ENCODE results near the gene PEDS1. TPM values are rescaled to one million over a fixed set of nuclear protein-coding genes. Genes with fewer than 3 reads are reported as not detected.

Gene PEDS1
- total and polyA plus RNA-seq, 3 donors from 2014 or later, result 39.3 to 45.5 (median 40.1) TPM

- Histone ChIP-seq H3K27me3 (no peaks in the 10 kb centered on the region), H3K36me3 (ENCODE audit: low read depth, missing control alignments) (no peaks in the 10 kb centered on the region), H3K27ac (no peak overlapping the region), H3K4me3 (no peak overlapping the region), H3K4me1 (peaks cover 5% of the 10 kb centered on the region), H3K9me3 (no peaks in the 10 kb centered on the region)
- DNase-seq, result no peak
- intact Hi-C loops (cut with DNase I; ENCODE audit: low total_unique reads), result no loop called here
- TF ChIP-seq POLR2A (IDR thresholded peaks at IDR 0.05) (no peak), CTCF (IDR thresholded peaks at IDR 0.05) (no peak)
- 71 to 80% methylated on average over 17 of the region's 17 CpGs for WGBS, 2 donors
These were observed 6.5 kb downstream of the PEDS1 start for GRCh38 chr20:50146732-50147662.

GRCh38 chr20:50146214-50146613 lies 7.3 kb downstream of the PEDS1 start:
- Histone ChIP-seq H3K4me3 (no peak overlapping the region), H3K27me3 (no peaks in the 10 kb centered on the region), H3K4me1 (no peaks in the 10 kb centered on the region), H3K36me3 (ENCODE audit: low read depth, missing control alignments) (no peaks in the 10 kb centered on the region), H3K27ac (no peak overlapping the region), H3K9me3 (no peaks in the 10 kb centered on the region)
- no peak for DNase-seq
- 76 to 98% methylated on average over 2 to 6 of the region's 6 CpGs for WGBS, 2 donors
- intact Hi-C loops (cut with DNase I; ENCODE audit: low total_unique reads), result no loop called here
- TF ChIP-seq CTCF (IDR thresholded peaks at IDR 0.05) (no peak), POLR2A (IDR thresholded peaks at IDR 0.05) (no peak)

- Histone ChIP-seq H3K27me3 (no peaks in the 10 kb centered on the region), H3K27ac (no peak overlapping the region), H3K4me1 (no peaks in the 10 kb centered on the region), H3K36me3 (ENCODE audit: low read depth, missing control alignments) (no peaks in the 10 kb centered on the region), H3K4me3 (no peak overlapping the region), H3K9me3 (no peaks in the 10 kb centered on the region)
- 91% methylated on average over 6 of the region's 6 CpGs for WGBS, 2 donors
- intact Hi-C loops (cut with DNase I; ENCODE audit: low total_unique reads), result no loop called here
- DNase-seq, result no peak
- no peak for TF ChIP-seq CTCF (IDR thresholded peaks at IDR 0.05)
- no peak for TF ChIP-seq POLR2A (IDR thresholded peaks at IDR 0.05)
These were observed 8.0 kb downstream of the PEDS1 start for GRCh38 chr20:50145566-50145965.

GRCh38 chr20:50144362-50144761 lies 9.2 kb downstream of the PEDS1 start:
- WGBS, 2 donors, result 70 to 71% methylated on average over 4 of the region's 4 CpGs
- H3K4me1 ChIP-seq, result peaks cover 5% of the 10 kb centered on the region
- intact Hi-C loops (cut with DNase I; ENCODE audit: low total_unique reads), result no loop called here
- H3K27ac ChIP-seq, result no peak overlapping the region
- no peak for DNase-seq
- H3K4me3 ChIP-seq, result no peak overlapping the region
- H3K36me3 ChIP-seq (ENCODE audit: low read depth, missing control alignments), result no peaks in the 10 kb centered on the region
- no peaks in the 10 kb centered on the region for H3K9me3 ChIP-seq
- TF ChIP-seq POLR2A (IDR thresholded peaks at IDR 0.05) (no peak), CTCF (IDR thresholded peaks at IDR 0.05) (no peak)
- no peaks in the 10 kb centered on the region for H3K27me3 ChIP-seq

GRCh38 chr20:50142812-50143211 lies 10.7 kb downstream of the PEDS1 start:
- intact Hi-C loops (cut with DNase I; ENCODE audit: low total_unique reads), result no loop called here
- H3K4me1 ChIP-seq, result peaks cover 21% of the 10 kb centered on the region

More at GRCh38 chr20:50142812-50143211, 10.7 kb downstream of the PEDS1 start:
- no peak for TF ChIP-seq CTCF (IDR thresholded peaks at IDR 0.05)
- no peak for TF ChIP-seq POLR2A (IDR thresholded peaks at IDR 0.05)
- DNase-seq, result no peak
- Histone ChIP-seq H3K27me3 (no peaks in the 10 kb centered on the region), H3K4me3 (no peak overlapping the region), H3K27ac (no peak overlapping the region), H3K9me3 (no peaks in the 10 kb centered on the region), H3K36me3 (ENCODE audit: low read depth, missing control alignments) (no peaks in the 10 kb centered on the region)
- 83 to 89% methylated on average over 6 of the region's 6 CpGs for WGBS, 2 donors

Measured in testis (tissue), 3 donors.